ENCODE results near the gene ANAPC1. TPM values are rescaled to one million over a fixed set of nuclear protein-coding genes. Genes with fewer than 3 reads are reported as not detected.

The ANAPC1 gene
- polyA plus RNA-seq, 2 of the 4 experiments (the other 2 are of a cell fraction), result 45.3 to 79.3 TPM

GRCh38 chr2:111883661-111884591 lies at the start of gene ANAPC1 (continued):
- no peak for TF ChIP-seq HES2 (IDR thresholded peaks at IDR 0.05)
- no peak for TF ChIP-seq FOSB (CRISPR knock-in tag; IDR thresholded peaks at IDR 0.05)
- no peak for TF ChIP-seq EHF (CRISPR knock-in tag; IDR thresholded peaks at IDR 0.05)
- TF ChIP-seq MAX (IDR thresholded peaks at IDR 0.05), result peak; percentile 91
- TF ChIP-seq ZC3H11A (IDR thresholded peaks at IDR 0.05), result no peak
- TF ChIP-seq RAD21 (conservative IDR thresholded peaks at IDR 0.05 in 1 of 2, IDR thresholded peaks at IDR 0.05 in 1 of 2), result no peak
- no peak for TF ChIP-seq CHD4 (IDR thresholded peaks at IDR 0.05; ENCODE audit: borderline replicate concordance)
- no peak for TF ChIP-seq GATA3 (IDR thresholded peaks at IDR 0.05; ENCODE audit: borderline replicate concordance)
- no peak for TF ChIP-seq CEBPB (IDR thresholded peaks at IDR 0.05)
- peak; percentile 54 for TF ChIP-seq CHD2 (IDR thresholded peaks at IDR 0.05; ENCODE audit: low read length, partially characterized antibody)
- TF ChIP-seq HMGXB4 (CRISPR knock-in tag; IDR thresholded peaks at IDR 0.05; ENCODE audit: borderline replicate concordance), result no peak
- no peak for TF ChIP-seq HEYL (CRISPR knock-in tag; IDR thresholded peaks at IDR 0.05)
- peak; percentile 61; the same call in 1 of the 2 replicates for TF ChIP-seq E2F6 (IDR thresholded peaks at IDR 0.05; ENCODE audit: borderline replicate concordance, low read depth)
- TF ChIP-seq KDM1A (IDR thresholded peaks at IDR 0.05; ENCODE audit: low read depth), result no peak
- no peak for TF ChIP-seq SREBF2 (IDR thresholded peaks at IDR 0.05)
- no peak for TF ChIP-seq FOSL2 (IDR thresholded peaks at IDR 0.05)
- no peak for TF ChIP-seq FOSL2 (CRISPR knock-in tag; IDR thresholded peaks at IDR 0.05)
- TF ChIP-seq POLR2A (IDR thresholded peaks at IDR 0.05; ENCODE audit: low read length), result peak; percentile 92
- no peak for TF ChIP-seq NR3C1 (IDR thresholded peaks at IDR 0.05)
- no peak for TF ChIP-seq FOXS1 (CRISPR knock-in tag; IDR thresholded peaks at IDR 0.05)
- no peak for TF ChIP-seq HOXA7 (CRISPR knock-in tag; IDR thresholded peaks at IDR 0.05)
- TF ChIP-seq TP53 (CRISPR knock-in tag; IDR thresholded peaks at IDR 0.05), result no peak
- no peak for TF ChIP-seq RCOR1 (IDR thresholded peaks at IDR 0.05; ENCODE audit: low read depth, low read length)
- TF ChIP-seq USF2 (IDR thresholded peaks at IDR 0.05), result peak; percentile 38; the same call in 1 of the 2 replicates
- no peak for TF ChIP-seq HOXB13 (CRISPR knock-in tag; IDR thresholded peaks at IDR 0.05; ENCODE audit: low read depth)

- CTCF ChIA-PET, result interaction anchor here (1.1 kb wide), 1 partner anchor 34 kb away, joined by 3 read pairs; the partner anchor contains the start of gene MERTK
- H3K9me3 ChIP-seq, result no peaks in the 10 kb centered on the region
- FAIRE-seq, result no peak
- POLR2A ChIA-PET, result no interaction called here
- peaks cover 5% of the 10 kb centered on the region; the same call in 1 of the 3 replicates for H3K4me1 ChIP-seq
- H3K27ac ChIP-seq, result no peak overlapping the region
- ATAC-seq, result no peak
- no peak for DNase-seq (ENCODE audit: low read depth in 1 of 2, low spot score in 1 of 2)
- H3K4me2 ChIP-seq, result no peak overlapping the region
- H3K4me3 ChIP-seq, result no peak overlapping the region
- WGBS (ENCODE audit: missing lambda C conversion rate), result 87% methylated on average over 4 of the region's 4 CpGs
- no peak for TF ChIP-seq CHD4 (IDR thresholded peaks at IDR 0.05; ENCODE audit: borderline replicate concordance)
- no peak for TF ChIP-seq MAZ (IDR thresholded peaks at IDR 0.05; ENCODE audit: borderline replicate concordance, low read depth, low read length)
- TF ChIP-seq TP53 (CRISPR knock-in tag; IDR thresholded peaks at IDR 0.05), result no peak
- TF ChIP-seq HMGXB4 (CRISPR knock-in tag; IDR thresholded peaks at IDR 0.05; ENCODE audit: borderline replicate concordance), result no peak
- TF ChIP-seq CBX8 (IDR thresholded peaks at IDR 0.05), result no peak
- TF ChIP-seq JUN (IDR thresholded peaks at IDR 0.05), result no peak
- no peak for TF ChIP-seq RNF2 (IDR thresholded peaks at IDR 0.05; ENCODE audit: borderline replicate concordance, low read depth)
- no peak for TF ChIP-seq HEYL (CRISPR knock-in tag; IDR thresholded peaks at IDR 0.05)
- TF ChIP-seq NR3C1 (IDR thresholded peaks at IDR 0.05), result no peak
- no peak for TF ChIP-seq ATOH8 (CRISPR knock-in tag; IDR thresholded peaks at IDR 0.05; ENCODE audit: low read depth)
- no peak for TF ChIP-seq MAFK (IDR thresholded peaks at IDR 0.05; ENCODE audit: partially characterized antibody)
- no peak for TF ChIP-seq ELK1 (IDR thresholded peaks at IDR 0.05; ENCODE audit: low read depth, low read length)
Observed at GRCh38 chr2:111932841-111933291, 48.9 kb upstream of the ANAPC1 start.

Measured in A549 (cell line).